GM13976 (cell line): Measurements from ENCODE around the gene SMAP1.

Experiments
- DNase-seq: peaks from one replicate; pipeline ENCODE4 v3.0.0; 2012; ENCODE audit warnings: low spot score
- CTCF ChIP-seq: IDR thresholded peaks from 2 replicates; pipeline ENCODE4 v1.5.1; 2012; ENCODE audit warnings: borderline replicate concordance, mild to moderate bottlenecking; ENCODE audit not compliant: insufficient read depth; ENCODE audit errors: extremely low read depth, missing control alignments, control extremely low read depth
- in situ Hi-C: fragments of 300-500 bp; cut with MboI; formaldehyde crosslinking; loops from one replicate; pipeline ENCODE4 v1.12.0; 2022; ENCODE audit warnings: low sequenced_read_pairs, mixed read lengths, inconsistent platforms; ENCODE audit not compliant: unreplicated experiment

SMAP1 gene

GRCh38 chr6:70673054-70673453, 5.4 kb downstream of the SMAP1 start:
- DNase-seq, result no peak
- TF ChIP-seq CTCF, result no peak
- in situ Hi-C loops, result no loop called here

GRCh38 chr6:70673601-70674000, 5.9 kb downstream of the SMAP1 start:
- DNase-seq, result no peak
- no peak for TF ChIP-seq CTCF
- in situ Hi-C loops, result no loop called here

GRCh38 chr6:70675822-70676221, 8.1 kb downstream of the SMAP1 start:
- TF ChIP-seq CTCF, result no peak
- no peak for DNase-seq
- in situ Hi-C loops, result loop anchor here (25.0 kb wide), 1 partner anchor 264 kb away; the partner anchor contains the start of gene FAM135A

GRCh38 chr6:70676821-70677220, 9.1 kb downstream of the SMAP1 start:
- in situ Hi-C loops, result loop anchor here (25.0 kb wide), 1 partner anchor 265 kb away; the partner anchor contains the start of gene FAM135A
- no peak for DNase-seq
- TF ChIP-seq CTCF, result no peak

- DNase-seq, result no peak
- in situ Hi-C loops, result loop anchor here (25.0 kb wide), 1 partner anchor 268 kb away; the partner anchor contains the start of gene FAM135A
Observed at GRCh38 chr6:70680396-70680795, 12.7 kb downstream of the SMAP1 start.

GRCh38 chr6:70684794-70685493, 17.3 kb downstream of the SMAP1 start:
- in situ Hi-C loops, result loop anchor here (25.0 kb wide), 1 partner anchor 273 kb away; the partner anchor contains the start of gene FAM135A
- no peak for TF ChIP-seq CTCF
- no peak for DNase-seq

More at GRCh38 chr6:70680396-70680795, 12.7 kb downstream of the SMAP1 start:
- no peak for TF ChIP-seq CTCF
